Suprapubic skin (tissue), 4 donors: Measurements from ENCODE around the gene LMX1A. TPM values are rescaled to one million over a fixed set of nuclear protein-coding genes. Genes with fewer than 3 reads are reported as not detected.

Source experiments
- DNase-seq, 2 donors: peaks; one replicate each; pipeline ENCODE4 v3.0.0-alpha.2; 2019; ENCODE audit warnings: low spot score in 2 of 2
- H3K27ac ChIP-seq: fragments of 200-600 bp; sonication (generic); one replicate; pipeline ENCODE4 v1.5.1; 2019
- H3K27me3 ChIP-seq: fragments of 200-600 bp; sonication (generic); one replicate; pipeline ENCODE4 v1.5.1; 2019
- H3K36me3 ChIP-seq: fragments of 200-600 bp; sonication (generic); one replicate; pipeline ENCODE4 v1.5.1; 2019
- H3K4me1 ChIP-seq: fragments of 200-600 bp; sonication (generic); one replicate; pipeline ENCODE4 v1.5.1; 2019
- H3K4me3 ChIP-seq: fragments of 200-600 bp; sonication (generic); one replicate; pipeline ENCODE4 v1.5.1; 2019; ENCODE audit warnings: mild to moderate bottlenecking
- H3K9me3 ChIP-seq: fragments of 200-600 bp; sonication (generic); one replicate; pipeline ENCODE4 v1.5.1; 2019
- CTCF ChIP-seq, 2 donors: fragments of 200-600 bp in 1 of 2; fragments of 450-650 bp in 1 of 2; sonication (generic) in 1 of 2; IDR thresholded peaks; one replicate each; pipeline ENCODE4 v1.5.1; 2016 to 2019; ENCODE audit warnings: antibody characterized with exemption in 2 of 2, mild to moderate bottlenecking in 1 of 2, moderate library complexity in 1 of 2
- EP300 ChIP-seq: sonication (generic); formaldehyde crosslinking; IDR thresholded peaks from one replicate; pipeline ENCODE4 v1.6.1; 2017; ENCODE audit warnings: antibody characterized with exemption
- POLR2A ChIP-seq, 2 donors: fragments of 450-650 bp; IDR thresholded peaks; one replicate each; pipeline ENCODE4 v1.6.1; 2017; ENCODE audit warnings: antibody characterized with exemption in 2 of 2, mild to moderate bottlenecking in 2 of 2, moderate library complexity in 2 of 2
- POLR2AphosphoS5 ChIP-seq, 3 donors: sonication (generic); formaldehyde crosslinking; IDR thresholded peaks; one replicate each; pipeline ENCODE4 v1.6.1; 2017; ENCODE audit warnings: antibody characterized with exemption in 3 of 3
- WGBS: methylation state at CpG from one replicate; pipeline ENCODE4 v1.1.5; 2018; 5-methylcytosine and 5-hydroxymethylcytosine counted together
- total RNA-seq, 4 donors: library from RNA; depleted of rRNA; stranded (reverse); fragments of >200 nt; gene quantifications; one replicate each; pipeline ENCODE4 v1.1.0, GENCODE V29; 2016

Gene LMX1A
- total RNA-seq, 4 donors from 2014 or later, result 0.44 TPM; not detected in 3

- TF ChIP-seq POLR2AphosphoS5 (IDR thresholded peaks at IDR 0.05) (no peak), POLR2A (IDR thresholded peaks at IDR 0.05) (no peak), EP300 (no peak), CTCF (IDR thresholded peaks at IDR 0.05) (no peak)
- 38% methylated on average over 5 of the region's 5 CpGs for WGBS
- Histone ChIP-seq H3K27me3 (no peaks in the 10 kb centered on the region), H3K9me3 (no peaks in the 10 kb centered on the region), H3K4me1 (peaks cover 26% of the 10 kb centered on the region), H3K27ac (no peak overlapping the region), H3K36me3 (no peaks in the 10 kb centered on the region), H3K4me3 (no peak overlapping the region)
- no peak for DNase-seq
Observed at GRCh38 chr1:165383599-165384405, 27.3 kb upstream of the LMX1A start.

DNA sequence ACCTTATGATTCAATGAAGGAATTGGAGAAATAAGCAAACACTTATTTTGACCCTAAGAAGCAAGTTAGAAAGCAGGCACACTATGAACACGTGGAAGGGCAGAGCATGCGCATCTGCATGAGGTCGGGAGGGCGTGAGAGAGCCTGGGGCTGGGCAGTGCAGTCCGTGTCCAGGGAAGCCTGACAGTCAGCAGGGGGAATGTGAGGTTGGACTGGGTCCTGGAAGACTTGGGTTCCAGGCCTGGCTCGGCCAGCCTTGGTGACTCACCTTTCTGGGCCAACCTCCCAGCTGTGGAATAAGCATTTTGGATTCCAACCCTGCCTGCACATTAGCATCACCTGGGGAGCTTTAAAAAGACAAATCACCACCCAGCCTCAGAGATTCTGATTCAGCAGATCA is 26.6 kb upstream of the LMX1A start:
- peak in 1 of 2 donors; percentile 74 for DNase-seq
- peaks cover 26% of the 10 kb centered on the region for H3K4me1 ChIP-seq
- H3K4me3 ChIP-seq, result no peak overlapping the region
- H3K27me3 ChIP-seq, result no peaks in the 10 kb centered on the region
- WGBS, result 27% methylated on average over 6 of the region's 6 CpGs
- TF ChIP-seq POLR2A (IDR thresholded peaks at IDR 0.05), result no peak
- no peak for TF ChIP-seq CTCF (IDR thresholded peaks at IDR 0.05)
- no peak for TF ChIP-seq EP300
- no peak for TF ChIP-seq POLR2AphosphoS5 (IDR thresholded peaks at IDR 0.05)
- H3K9me3 ChIP-seq, result no peaks in the 10 kb centered on the region
- no peak overlapping the region for H3K27ac ChIP-seq
- no peaks in the 10 kb centered on the region for H3K36me3 ChIP-seq

DNA sequence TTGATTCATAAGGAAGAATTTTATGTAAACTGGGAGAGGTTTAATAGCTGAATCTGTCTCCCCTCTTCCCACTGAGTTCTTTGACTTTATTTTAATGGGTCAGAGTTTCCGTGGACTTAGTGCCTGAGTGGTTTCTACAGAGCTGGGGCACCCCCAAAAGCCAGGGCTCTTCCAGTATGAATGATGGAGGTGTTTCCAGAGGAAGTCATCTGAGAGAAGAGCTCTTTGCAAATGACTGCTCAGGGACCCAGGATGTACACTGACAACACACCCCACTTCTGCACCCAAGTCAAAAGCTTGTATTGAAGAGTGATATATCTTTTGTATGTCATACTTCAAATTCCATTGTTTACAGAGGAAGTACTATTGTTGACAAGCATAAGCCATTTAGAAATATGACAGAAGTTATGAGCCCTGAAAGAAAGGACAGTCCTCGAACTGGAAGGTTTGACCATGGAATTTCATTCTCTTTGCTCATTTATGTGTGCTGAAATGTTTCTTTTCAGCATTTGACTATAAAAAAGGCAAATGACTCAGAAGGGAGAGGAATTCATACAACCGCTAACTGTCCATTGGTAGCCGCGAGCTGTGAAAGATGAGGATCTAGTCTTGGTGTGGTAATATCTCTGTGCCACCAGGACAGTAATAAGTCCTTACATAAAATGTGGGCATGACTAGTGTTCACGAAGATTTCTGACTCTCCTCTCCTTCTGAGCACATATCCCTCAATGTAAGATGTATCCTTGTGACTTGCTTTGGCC is 25.4 kb upstream of the LMX1A start:
- WGBS, result 78% methylated on average over 6 of the region's 6 CpGs
- TF ChIP-seq EP300 (no peak), POLR2A (IDR thresholded peaks at IDR 0.05) (no peak), POLR2AphosphoS5 (IDR thresholded peaks at IDR 0.05) (no peak), CTCF (IDR thresholded peaks at IDR 0.05) (no peak)
- no peaks in the 10 kb centered on the region for H3K27me3 ChIP-seq
- H3K9me3 ChIP-seq, result no peaks in the 10 kb centered on the region
- H3K4me1 ChIP-seq, result peaks cover 19% of the 10 kb centered on the region
- no peaks in the 10 kb centered on the region for H3K36me3 ChIP-seq
- H3K27ac ChIP-seq, result no peak overlapping the region
- no peak for DNase-seq
- H3K4me3 ChIP-seq, result no peak overlapping the region

GRCh38 chr1:165376811-165377311 is 20.3 kb upstream of the LMX1A start:
- 27% methylated on average over 12 of the region's 12 CpGs for WGBS
- H3K9me3 ChIP-seq, result no peaks in the 10 kb centered on the region
- peaks cover 27% of the 10 kb centered on the region for H3K4me1 ChIP-seq
- no peak for DNase-seq
- H3K27ac ChIP-seq, result peak overlapping the region; percentile 85
- TF ChIP-seq POLR2A (IDR thresholded peaks at IDR 0.05), result no peak
- TF ChIP-seq CTCF (IDR thresholded peaks at IDR 0.05), result no peak
- H3K27me3 ChIP-seq, result no peaks in the 10 kb centered on the region
- H3K4me3 ChIP-seq, result peak overlapping the region; percentile 44
- H3K36me3 ChIP-seq, result no peaks in the 10 kb centered on the region
